ENCODE results near the gene LAMA5. TPM values are rescaled to one million over a fixed set of nuclear protein-coding genes. Genes with fewer than 3 reads are reported as not detected.

LAMA5 gene
- polyA plus RNA-seq, 2 of the 4 experiments (the other 2 are of a cell fraction): 20.4 to 196 TPM

DNA sequence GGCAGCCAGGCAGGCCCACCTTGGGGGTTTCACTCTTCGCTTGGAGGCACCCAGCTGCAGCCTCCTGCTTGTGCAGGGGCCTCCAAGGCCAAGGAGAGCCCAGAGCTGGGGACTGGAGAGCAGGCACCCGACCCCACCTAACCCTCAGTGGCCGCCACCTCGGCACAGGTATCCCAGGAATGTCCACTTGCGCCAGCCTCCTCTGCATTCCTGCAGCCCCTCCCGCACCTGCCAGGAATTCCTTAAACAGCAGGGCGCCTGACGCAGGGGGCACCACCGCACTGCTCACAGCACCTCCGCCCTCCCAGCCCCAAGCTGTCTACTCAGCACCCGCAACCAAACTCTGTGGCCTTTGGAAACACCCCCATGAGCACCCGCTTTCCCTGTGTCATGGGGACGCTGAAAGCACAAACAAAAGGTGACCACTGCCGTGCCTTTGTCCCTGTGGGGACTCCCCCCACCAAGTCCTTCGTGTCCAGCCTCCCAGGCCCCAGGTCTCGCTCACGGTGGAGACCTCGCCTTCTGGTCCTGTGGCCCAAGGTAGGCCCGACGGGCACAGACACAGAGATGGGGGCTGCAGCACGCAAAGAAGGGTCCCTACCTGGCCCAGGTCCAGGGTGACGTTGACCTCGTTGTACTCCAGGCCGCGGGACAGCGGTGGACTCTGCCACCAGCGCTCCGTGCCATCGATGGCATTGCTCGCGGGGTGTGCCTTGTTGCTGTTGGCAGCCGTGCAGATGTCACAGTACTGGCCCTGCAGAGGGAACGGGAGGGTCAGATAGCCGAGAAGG lies 5.1 kb downstream of the LAMA5 start:
- FAIRE-seq (no peak), DNase-seq (ENCODE audit: low read depth in 1 of 2, low spot score in 1 of 2) (peak in 1 of 2 experiments; percentile 88), ATAC-seq (peak in 1 of 2 experiments; percentile 1; a peak in 3 of 6 replicates)
- ChIA-PET POLR2A (interaction anchor here (1.4 kb wide), 1 partner anchor 25 kb away, joined by 4 read pairs; the partner anchor contains the start of gene RPS21), CTCF (interaction anchor here (0.7 to 12.6 kb wide), 8 partner anchors 8 to 116 kb away, joined by 3 to 290 read pairs (median 12); partner anchors contain the start of gene ADRM1)
- WGBS (ENCODE audit: missing lambda C conversion rate): 18% methylated on average over 34 of the region's 34 CpGs
- TF ChIP-seq E2F6 (IDR thresholded peaks at IDR 0.05; ENCODE audit: borderline replicate concordance, low read depth): peak; percentile 32; the same call in 1 of the 2 replicates
- TF ChIP-seq NPAS2 (CRISPR knock-in tag; IDR thresholded peaks at IDR 0.05; ENCODE audit: borderline replicate concordance): no peak
- TF ChIP-seq GATA3 (IDR thresholded peaks at IDR 0.05; ENCODE audit: borderline replicate concordance): peak; percentile 88
- TF ChIP-seq NR3C1 (IDR thresholded peaks at IDR 0.05): no peak
- TF ChIP-seq, protein P1, sequence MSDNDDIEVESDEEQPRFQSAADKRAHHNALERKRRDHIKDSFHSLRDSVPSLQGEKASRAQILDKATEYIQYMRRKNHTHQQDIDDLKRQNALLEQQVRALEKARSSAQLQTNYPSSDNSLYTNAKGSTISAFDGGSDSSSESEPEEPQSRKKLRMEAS (IDR thresholded peaks at IDR 0.05): peak; percentile 64
- no peak; the same call in 1 of the 2 replicates for TF ChIP-seq FOSL2 (IDR thresholded peaks at IDR 0.05)
- TF ChIP-seq FOSL2 (CRISPR knock-in tag; IDR thresholded peaks at IDR 0.05): 0 out of 2 replicates have a peak, but pooled peaks have one; percentile 25
- peak; percentile 38; the same call in 1 of the 2 replicates for TF ChIP-seq HOXB5 (CRISPR knock-in tag; IDR thresholded peaks at IDR 0.05)
- TF ChIP-seq FOXS1 (CRISPR knock-in tag; IDR thresholded peaks at IDR 0.05): no peak
- TF ChIP-seq RCOR1 (IDR thresholded peaks at IDR 0.05; ENCODE audit: low read depth, low read length): no peak
- 0 out of 2 replicates have a peak, but pooled peaks have one; percentile 12 for TF ChIP-seq HOXA7 (CRISPR knock-in tag; IDR thresholded peaks at IDR 0.05)
- TF ChIP-seq CHD2 (IDR thresholded peaks at IDR 0.05; ENCODE audit: low read length, partially characterized antibody): no peak
- no peak for TF ChIP-seq POLR2A (IDR thresholded peaks at IDR 0.05; ENCODE audit: low read length)
- peak; percentile 48 to 86; a peak in 3 of 5 replicates for TF ChIP-seq EP300 (IDR thresholded peaks at IDR 0.05)
- peak in 1 of 2 experiments; percentile 82; a peak in 2 of 4 replicates for TF ChIP-seq CEBPB (IDR thresholded peaks at IDR 0.05)
- TF ChIP-seq JUN (IDR thresholded peaks at IDR 0.05): peak in 1 of 2 experiments; percentile 48; a peak in 2 of 5 replicates
- peak; percentile 79 for TF ChIP-seq MAFK (IDR thresholded peaks at IDR 0.05; ENCODE audit: partially characterized antibody)
- no peak for TF ChIP-seq EHMT2 (IDR thresholded peaks at IDR 0.05; ENCODE audit: low read depth)
- 0 out of 2 replicates have a peak, but pooled peaks have one; percentile 13 for TF ChIP-seq KDM1A (IDR thresholded peaks at IDR 0.05; ENCODE audit: low read depth)
- 0 out of 2 replicates have a peak, but pooled peaks have one; percentile 43 for TF ChIP-seq PBX3 (IDR thresholded peaks at IDR 0.05)
- TF ChIP-seq NFE2L2 (conservative IDR thresholded peaks at IDR 0.05; ENCODE audit: low read length): no peak
- peak; percentile 14; the same call in 1 of the 2 replicates for TF ChIP-seq HOXB13 (CRISPR knock-in tag; IDR thresholded peaks at IDR 0.05; ENCODE audit: low read depth)
- no peak for TF ChIP-seq ESRRA (IDR thresholded peaks at IDR 0.05; ENCODE audit: borderline replicate concordance, low read length)
- TF ChIP-seq RNF2 (IDR thresholded peaks at IDR 0.05; ENCODE audit: borderline replicate concordance, low read depth): no peak
- TF ChIP-seq TP53 (CRISPR knock-in tag; IDR thresholded peaks at IDR 0.05): no peak
- H3K27ac ChIP-seq: peak overlapping the region; percentile 97 to 99
- peaks cover 71% of the 10 kb centered on the region for H3K4me1 ChIP-seq
- H3K4me3 ChIP-seq: peak overlapping the region; percentile 100
- peak overlapping the region; percentile 91 for H3K4me2 ChIP-seq
- no peaks in the 10 kb centered on the region for H3K9me3 ChIP-seq

Measured in A549 (cell line).